ENCODE data around the gene ANKDD1A.

DNA sequence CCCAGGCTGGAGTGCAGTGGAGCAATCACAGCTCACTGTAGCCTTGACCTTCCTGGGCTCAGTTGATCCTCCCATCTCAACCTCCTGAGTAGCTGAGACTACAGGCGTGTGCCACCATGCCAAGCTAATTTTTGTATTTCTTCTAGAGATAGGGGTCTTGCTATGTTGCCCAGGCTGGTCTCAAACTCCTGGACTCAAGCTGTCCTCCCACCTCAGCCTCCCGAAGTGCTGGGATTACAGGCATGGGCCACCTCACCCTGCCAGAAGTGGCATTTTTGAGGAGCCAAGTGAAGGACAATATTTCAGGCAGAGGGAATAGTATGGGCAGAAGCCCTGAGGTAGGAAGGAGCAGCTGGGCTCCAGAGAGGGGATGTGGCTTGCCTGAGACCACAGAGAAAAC, 4.7 kb downstream of the ANKDD1A start:
- TF ChIP-seq, protein P1, sequence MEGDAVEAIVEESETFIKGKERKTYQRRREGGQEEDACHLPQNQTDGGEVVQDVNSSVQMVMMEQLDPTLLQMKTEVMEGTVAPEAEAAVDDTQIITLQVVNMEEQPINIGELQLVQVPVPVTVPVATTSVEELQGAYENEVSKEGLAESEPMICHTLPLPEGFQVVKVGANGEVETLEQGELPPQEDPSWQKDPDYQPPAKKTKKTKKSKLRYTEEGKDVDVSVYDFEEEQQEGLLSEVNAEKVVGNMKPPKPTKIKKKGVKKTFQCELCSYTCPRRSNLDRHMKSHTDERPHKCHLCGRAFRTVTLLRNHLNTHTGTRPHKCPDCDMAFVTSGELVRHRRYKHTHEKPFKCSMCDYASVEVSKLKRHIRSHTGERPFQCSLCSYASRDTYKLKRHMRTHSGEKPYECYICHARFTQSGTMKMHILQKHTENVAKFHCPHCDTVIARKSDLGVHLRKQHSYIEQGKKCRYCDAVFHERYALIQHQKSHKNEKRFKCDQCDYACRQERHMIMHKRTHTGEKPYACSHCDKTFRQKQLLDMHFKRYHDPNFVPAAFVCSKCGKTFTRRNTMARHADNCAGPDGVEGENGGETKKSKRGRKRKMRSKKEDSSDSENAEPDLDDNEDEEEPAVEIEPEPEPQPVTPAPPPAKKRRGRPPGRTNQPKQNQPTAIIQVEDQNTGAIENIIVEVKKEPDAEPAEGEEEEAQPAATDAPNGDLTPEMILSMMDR (IDR thresholded peaks at IDR 0.05): no peak
- no peak for TF ChIP-seq POLR2A (IDR thresholded peaks at IDR 0.05)

Measured in esophagus squamous epithelium (tissue), 4 donors.